ENCODE data around the gene TNIK.

Gene TNIK

GRCh38 chr3:171140246-171140645 is 320.0 kb downstream of the TNIK start:
- DNase-seq (ENCODE audit: low spot score in 2 of 2) (no peak), ATAC-seq (replicated peaks; ENCODE audit: extremely low read depth, poor library complexity, severe bottlenecking) (no peak)
- Mint-ChIP-seq H3K4me3 (no peak overlapping the region), H3K4me1 (peaks cover 9% of the 10 kb centered on the region), H3K27me3 (no peaks in the 10 kb centered on the region), H3K36me3 (ENCODE audit: insufficient read depth) (peaks cover 43% of the 10 kb centered on the region), H3K27ac (ENCODE audit: low read depth) (peak overlapping the region; percentile 46), H3K9me3 (no peaks in the 10 kb centered on the region)

GRCh38 chr3:171138027-171138426 is 322.2 kb downstream of the TNIK start:
- Mint-ChIP-seq H3K27me3 (no peaks in the 10 kb centered on the region), H3K27ac (ENCODE audit: low read depth) (no peak overlapping the region), H3K4me1 (peaks cover 9% of the 10 kb centered on the region), H3K36me3 (ENCODE audit: insufficient read depth) (peaks cover 44% of the 10 kb centered on the region), H3K4me3 (no peak overlapping the region), H3K9me3 (no peaks in the 10 kb centered on the region)
- DNase-seq (ENCODE audit: low spot score in 2 of 2) (no peak), ATAC-seq (replicated peaks; ENCODE audit: extremely low read depth, poor library complexity, severe bottlenecking) (no peak)

GRCh38 chr3:171135549-171135948 is 324.7 kb downstream of the TNIK start:
- DNase-seq (ENCODE audit: low spot score in 2 of 2) (no peak), ATAC-seq (replicated peaks; ENCODE audit: extremely low read depth, poor library complexity, severe bottlenecking) (no peak)
- H3K36me3 Mint-ChIP-seq (ENCODE audit: insufficient read depth), result peaks cover 42% of the 10 kb centered on the region
- H3K27ac Mint-ChIP-seq (ENCODE audit: low read depth), result no peak overlapping the region
- H3K27me3 Mint-ChIP-seq, result no peaks in the 10 kb centered on the region
- H3K4me1 Mint-ChIP-seq, result peaks cover 8% of the 10 kb centered on the region
- H3K9me3 Mint-ChIP-seq, result no peaks in the 10 kb centered on the region
- no peak overlapping the region for H3K4me3 Mint-ChIP-seq

- Mint-ChIP-seq H3K4me1 (peaks cover 6% of the 10 kb centered on the region), H3K27me3 (no peaks in the 10 kb centered on the region), H3K4me3 (no peak overlapping the region), H3K27ac (ENCODE audit: low read depth) (no peak overlapping the region), H3K9me3 (no peaks in the 10 kb centered on the region), H3K36me3 (ENCODE audit: insufficient read depth) (peaks cover 39% of the 10 kb centered on the region)
- no peak for DNase-seq (ENCODE audit: low spot score in 2 of 2)
- ATAC-seq (replicated peaks; ENCODE audit: extremely low read depth, poor library complexity, severe bottlenecking), result no peak
Measured at GRCh38 chr3:171133796-171134569, 326.2 kb downstream of the TNIK start.

GRCh38 chr3:171133337-171133736 is 326.9 kb downstream of the TNIK start:
- peaks cover 6% of the 10 kb centered on the region for H3K4me1 Mint-ChIP-seq
- no peak overlapping the region for H3K4me3 Mint-ChIP-seq
- peaks cover 39% of the 10 kb centered on the region for H3K36me3 Mint-ChIP-seq (ENCODE audit: insufficient read depth)
- DNase-seq (ENCODE audit: low spot score in 2 of 2), result no peak
- no peak for ATAC-seq (replicated peaks; ENCODE audit: extremely low read depth, poor library complexity, severe bottlenecking)
- no peaks in the 10 kb centered on the region for H3K9me3 Mint-ChIP-seq
- H3K27ac Mint-ChIP-seq (ENCODE audit: low read depth), result no peak overlapping the region
- no peaks in the 10 kb centered on the region for H3K27me3 Mint-ChIP-seq

- no peak overlapping the region for H3K27ac Mint-ChIP-seq (ENCODE audit: low read depth)
- DNase-seq (ENCODE audit: low spot score in 2 of 2) (no peak), ATAC-seq (replicated peaks; ENCODE audit: extremely low read depth, poor library complexity, severe bottlenecking) (no peak)
- H3K9me3 Mint-ChIP-seq, result no peaks in the 10 kb centered on the region
- peaks cover 38% of the 10 kb centered on the region for H3K36me3 Mint-ChIP-seq (ENCODE audit: insufficient read depth)
- H3K27me3 Mint-ChIP-seq, result no peaks in the 10 kb centered on the region
- no peak overlapping the region for H3K4me3 Mint-ChIP-seq
- H3K4me1 Mint-ChIP-seq, result peaks cover 6% of the 10 kb centered on the region
Measured at GRCh38 chr3:171132873-171133272, 327.3 kb downstream of the TNIK start.

- Mint-ChIP-seq H3K27me3 (no peaks in the 10 kb centered on the region), H3K9me3 (no peaks in the 10 kb centered on the region), H3K4me3 (no peak overlapping the region), H3K27ac (ENCODE audit: low read depth) (no peak overlapping the region), H3K36me3 (ENCODE audit: insufficient read depth) (peaks cover 39% of the 10 kb centered on the region), H3K4me1 (peaks cover 6% of the 10 kb centered on the region)
- ATAC-seq (replicated peaks; ENCODE audit: extremely low read depth, poor library complexity, severe bottlenecking), result no peak
- DNase-seq (ENCODE audit: low spot score in 2 of 2), result no peak
Measured at GRCh38 chr3:171129827-171130226, 330.4 kb downstream of the TNIK start.

- Mint-ChIP-seq H3K9me3 (no peaks in the 10 kb centered on the region), H3K27ac (ENCODE audit: low read depth) (no peak overlapping the region), H3K36me3 (ENCODE audit: insufficient read depth) (peaks cover 51% of the 10 kb centered on the region), H3K4me3 (no peak overlapping the region), H3K27me3 (no peaks in the 10 kb centered on the region), H3K4me1 (peaks cover 6% of the 10 kb centered on the region)
- ATAC-seq (replicated peaks; ENCODE audit: extremely low read depth, poor library complexity, severe bottlenecking), result no peak
- no peak for DNase-seq (ENCODE audit: low spot score in 2 of 2)
Measured at GRCh38 chr3:171127611-171128010, 332.6 kb downstream of the TNIK start.

- Mint-ChIP-seq H3K36me3 (ENCODE audit: insufficient read depth) (peaks cover 54% of the 10 kb centered on the region), H3K27me3 (no peaks in the 10 kb centered on the region), H3K4me3 (no peak overlapping the region), H3K4me1 (peaks cover 6% of the 10 kb centered on the region), H3K27ac (ENCODE audit: low read depth) (no peak overlapping the region), H3K9me3 (no peaks in the 10 kb centered on the region)
- ATAC-seq (replicated peaks; ENCODE audit: extremely low read depth, poor library complexity, severe bottlenecking) (no peak), DNase-seq (ENCODE audit: low spot score in 2 of 2) (no peak)
Measured at GRCh38 chr3:171126478-171127209, 333.6 kb downstream of the TNIK start.

- Mint-ChIP-seq H3K9me3 (no peaks in the 10 kb centered on the region), H3K27ac (ENCODE audit: low read depth) (no peak overlapping the region), H3K27me3 (no peaks in the 10 kb centered on the region), H3K4me1 (peaks cover 6% of the 10 kb centered on the region), H3K4me3 (no peak overlapping the region), H3K36me3 (ENCODE audit: insufficient read depth) (peaks cover 52% of the 10 kb centered on the region)
- DNase-seq (ENCODE audit: low spot score in 2 of 2) (no peak), ATAC-seq (replicated peaks; ENCODE audit: extremely low read depth, poor library complexity, severe bottlenecking) (no peak)
Measured at GRCh38 chr3:171125010-171125409, 335.2 kb downstream of the TNIK start.

- Mint-ChIP-seq H3K27ac (ENCODE audit: low read depth) (no peak overlapping the region), H3K27me3 (no peaks in the 10 kb centered on the region), H3K9me3 (no peaks in the 10 kb centered on the region), H3K36me3 (ENCODE audit: insufficient read depth) (peaks cover 54% of the 10 kb centered on the region), H3K4me3 (no peak overlapping the region), H3K4me1 (no peaks in the 10 kb centered on the region)
- ATAC-seq (replicated peaks; ENCODE audit: extremely low read depth, poor library complexity, severe bottlenecking) (no peak), DNase-seq (ENCODE audit: low spot score in 2 of 2) (no peak)
Measured at GRCh38 chr3:171123915-171124314, 336.3 kb downstream of the TNIK start.

GRCh38 chr3:171122861-171123260 is 337.3 kb downstream of the TNIK start:
- no peak for DNase-seq (ENCODE audit: low spot score in 2 of 2)
- H3K27ac Mint-ChIP-seq (ENCODE audit: low read depth), result no peak overlapping the region
- peaks cover 51% of the 10 kb centered on the region for H3K36me3 Mint-ChIP-seq (ENCODE audit: insufficient read depth)
- ATAC-seq (replicated peaks; ENCODE audit: extremely low read depth, poor library complexity, severe bottlenecking), result no peak
- H3K4me3 Mint-ChIP-seq, result no peak overlapping the region
- H3K27me3 Mint-ChIP-seq, result no peaks in the 10 kb centered on the region
- H3K9me3 Mint-ChIP-seq, result no peaks in the 10 kb centered on the region
- no peaks in the 10 kb centered on the region for H3K4me1 Mint-ChIP-seq

- DNase-seq (ENCODE audit: low spot score in 2 of 2) (no peak), ATAC-seq (replicated peaks; ENCODE audit: extremely low read depth, poor library complexity, severe bottlenecking) (no peak)
- no peaks in the 10 kb centered on the region for H3K27me3 Mint-ChIP-seq
- H3K4me3 Mint-ChIP-seq, result no peak overlapping the region
- no peak overlapping the region for H3K27ac Mint-ChIP-seq (ENCODE audit: low read depth)
- no peaks in the 10 kb centered on the region for H3K9me3 Mint-ChIP-seq
- H3K36me3 Mint-ChIP-seq (ENCODE audit: insufficient read depth), result peaks cover 53% of the 10 kb centered on the region
- no peaks in the 10 kb centered on the region for H3K4me1 Mint-ChIP-seq
Measured at GRCh38 chr3:171122240-171122639, 338.0 kb downstream of the TNIK start.

Measured in central memory CD8-positive, alpha-beta T cell (primary cell).